HG03025 (cell line): ENCODE results near the gene C1orf115.
"Not testable (repeated sequence)": the region's sequence is repeated elsewhere in the genome, so short reads cannot be mapped to it uniquely, and the experiment has no call there.

Experiments used
- ATAC-seq: cut with Tn5 transposase; IDR thresholded peaks from one replicate; pipeline ENCODE4 v1.9.1; 2021; ENCODE audit warnings: mild to moderate bottlenecking, moderate library complexity; ENCODE audit not compliant: unreplicated experiment, low FRiP score

The C1orf115 gene

DNA sequence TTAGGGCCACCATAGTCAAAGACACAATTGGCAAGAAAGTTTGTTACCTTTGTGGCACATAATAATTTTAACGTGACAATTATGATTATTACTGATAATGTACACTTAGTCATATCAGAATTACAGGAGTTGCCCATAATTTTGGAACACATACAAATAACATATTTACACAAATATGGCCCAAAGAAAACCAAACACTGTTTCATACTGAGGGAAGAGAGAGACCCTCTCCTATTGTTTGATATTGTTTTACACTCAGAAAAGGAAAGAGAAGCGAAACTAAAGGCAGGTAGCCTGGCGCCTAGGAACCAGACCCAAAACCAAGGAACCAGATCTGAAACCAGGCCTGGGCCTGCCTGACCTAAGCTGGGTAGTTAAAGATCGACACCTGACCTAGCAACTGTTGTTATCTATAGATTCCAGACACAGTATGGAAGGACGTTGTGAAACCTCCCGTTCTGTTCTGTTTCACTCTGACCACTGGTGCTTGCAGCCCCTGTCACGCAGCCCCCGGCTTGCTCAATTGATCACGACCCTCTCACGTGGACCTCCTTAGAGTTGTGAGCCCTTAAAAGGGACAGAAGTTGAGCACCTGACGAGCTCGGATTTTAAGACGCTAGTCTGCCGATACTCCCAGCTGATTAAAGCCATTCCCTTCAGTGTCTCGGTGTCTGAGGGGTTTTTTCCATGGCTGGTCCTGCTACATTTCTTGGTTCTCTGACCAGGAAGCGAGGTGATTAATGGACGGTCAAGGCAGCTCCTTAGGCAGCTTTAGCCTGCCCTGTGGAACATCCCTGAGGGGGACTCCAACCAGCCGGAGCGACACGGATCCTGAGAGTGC lies 27.9 kb downstream of the C1orf115 start:
- ATAC-seq: peak; percentile 78

DNA sequence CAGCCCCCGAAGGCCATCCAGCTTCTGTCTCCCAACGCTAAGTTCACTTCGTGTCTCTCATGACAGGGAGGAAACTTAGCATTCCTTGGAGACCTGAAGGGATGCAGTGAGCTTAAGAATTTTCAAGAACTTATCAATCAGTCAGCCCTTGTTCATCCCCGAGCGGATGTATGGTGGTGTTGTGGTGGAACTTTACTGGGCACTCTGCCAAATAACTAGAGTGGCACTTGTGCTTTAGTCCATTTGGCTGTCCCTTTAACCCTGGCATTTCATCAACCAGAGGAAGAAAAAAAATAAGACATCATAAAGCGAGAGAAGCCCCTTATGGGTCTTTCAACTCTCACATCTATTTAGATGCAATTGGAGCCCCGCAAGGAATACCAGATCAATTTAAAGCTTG lies 31.1 kb downstream of the C1orf115 start:
- not testable (repeated sequence) for ATAC-seq

DNA sequence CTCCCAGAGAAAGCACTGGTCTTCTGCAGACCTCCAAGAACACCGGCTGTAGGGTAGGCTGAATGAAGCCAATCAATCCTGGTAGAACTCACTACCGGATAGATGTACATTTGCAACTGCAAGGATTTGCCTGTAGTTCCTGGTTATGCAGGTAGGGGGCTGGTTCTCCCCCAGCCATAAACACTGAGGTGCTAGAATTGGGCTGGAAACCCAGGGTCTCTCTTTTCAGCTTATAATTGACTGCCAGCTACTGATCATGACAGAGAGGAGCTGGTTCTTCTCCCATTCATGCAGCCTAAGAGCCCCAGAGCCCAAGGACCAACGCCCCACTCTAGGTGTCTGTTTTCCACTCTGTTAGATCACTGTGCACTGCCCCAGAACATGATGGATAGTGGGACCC lies 36.5 kb downstream of the C1orf115 start:
- no peak for ATAC-seq

DNA sequence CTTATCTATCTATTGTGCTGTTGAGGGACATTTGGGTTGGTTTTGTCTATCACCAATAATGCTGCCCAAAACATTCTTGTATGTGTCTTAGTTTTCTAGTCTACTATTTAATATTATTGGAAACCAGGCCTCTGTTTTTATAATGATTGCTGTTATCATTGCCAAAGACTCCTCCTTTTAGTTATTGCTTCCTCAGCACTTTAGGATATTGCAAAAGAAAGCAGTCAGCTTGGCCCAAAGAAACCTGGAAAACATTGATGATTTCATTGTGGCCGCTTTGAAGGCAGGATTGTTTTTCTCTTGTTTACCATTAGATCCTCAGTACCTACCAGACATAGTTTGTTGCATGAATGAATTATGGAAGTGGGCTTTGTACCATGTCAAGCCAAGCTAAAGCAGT lies 37.4 kb downstream of the C1orf115 start:
- ATAC-seq: no peak

DNA sequence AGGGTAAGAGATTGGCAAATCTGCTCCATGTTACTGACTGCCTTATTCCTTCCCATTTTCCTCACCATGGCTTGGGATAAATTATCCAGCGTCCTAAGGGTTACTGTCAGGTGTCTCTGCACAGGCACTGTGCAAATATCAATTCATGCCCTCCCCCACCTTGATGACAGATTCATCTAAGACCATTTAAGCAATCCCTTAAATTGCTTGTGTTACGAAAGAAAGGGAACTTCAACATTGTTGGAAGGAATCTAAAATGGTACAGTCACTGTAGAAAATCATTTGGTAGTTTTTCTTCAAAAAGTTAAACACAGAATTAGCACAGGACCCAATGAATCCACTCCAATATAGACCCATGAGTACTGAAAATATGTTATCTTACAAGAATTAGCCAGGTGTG lies 40.3 kb downstream of the C1orf115 start:
- no peak for ATAC-seq

DNA sequence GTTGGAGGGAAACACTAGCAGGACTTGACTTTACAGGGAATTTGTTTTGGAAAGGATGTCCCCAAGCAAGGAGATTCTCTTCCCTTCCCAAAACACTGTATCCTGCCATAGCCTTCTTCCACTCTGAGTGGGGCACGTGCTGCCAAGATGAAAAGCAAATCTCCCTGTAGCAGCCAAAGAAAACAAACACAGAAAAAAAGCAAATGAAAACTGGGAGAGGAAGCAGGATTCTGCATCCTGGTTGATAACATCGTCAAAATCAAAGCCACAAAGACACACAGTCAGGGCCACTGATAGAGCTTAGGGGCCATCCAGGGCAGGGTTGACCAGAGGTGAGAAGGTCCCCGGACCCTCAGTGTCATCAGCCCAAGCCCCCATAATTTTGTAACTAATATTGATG lies 42.0 kb downstream of the C1orf115 start:
- ATAC-seq: no peak

DNA sequence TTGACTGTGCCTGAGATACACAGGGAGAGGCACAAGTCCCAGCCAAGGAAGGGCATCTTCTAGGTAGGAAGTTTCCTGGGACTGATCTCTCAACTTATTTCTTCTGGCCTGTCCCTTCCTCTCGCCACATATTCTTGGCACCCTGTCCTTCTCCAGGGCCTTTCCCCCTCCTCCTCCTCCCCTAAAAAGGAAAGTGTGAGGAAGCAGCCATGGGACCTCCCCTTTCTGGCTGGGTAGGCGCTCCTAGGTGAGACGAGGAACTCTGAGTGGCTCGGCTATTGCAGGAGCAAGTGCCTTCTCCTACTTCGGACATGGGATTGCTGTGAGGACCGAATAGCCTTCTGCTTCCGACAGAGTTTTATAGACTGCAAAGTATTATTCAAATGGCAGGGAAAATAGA lies 42.5 kb downstream of the C1orf115 start:
- no peak for ATAC-seq

DNA sequence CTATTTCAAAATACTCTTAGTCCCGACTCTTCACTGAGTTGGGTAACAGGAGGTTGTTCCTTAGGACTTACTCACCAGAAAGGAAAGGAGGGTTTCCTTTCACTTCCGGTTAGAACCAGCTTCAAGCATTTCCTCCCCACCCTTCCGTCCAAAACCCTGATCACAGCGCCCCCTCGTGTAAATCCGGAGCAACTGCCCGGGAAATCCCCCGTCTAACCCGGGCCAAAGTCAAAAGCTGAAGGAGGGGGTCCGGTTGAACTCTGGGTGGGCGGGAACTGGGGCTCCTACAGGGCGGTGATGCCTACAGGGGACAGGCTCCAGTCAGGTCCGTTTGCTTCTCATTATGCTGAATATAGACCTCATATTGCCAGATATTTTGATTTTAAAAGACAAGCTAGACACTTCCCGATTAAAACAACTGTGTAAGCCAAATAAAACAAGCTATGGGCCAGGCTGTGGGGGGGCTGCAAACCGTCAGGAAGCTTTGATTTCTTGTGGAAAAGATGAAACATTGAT lies 43.0 kb downstream of the C1orf115 start:
- ATAC-seq: peak; percentile 83

DNA sequence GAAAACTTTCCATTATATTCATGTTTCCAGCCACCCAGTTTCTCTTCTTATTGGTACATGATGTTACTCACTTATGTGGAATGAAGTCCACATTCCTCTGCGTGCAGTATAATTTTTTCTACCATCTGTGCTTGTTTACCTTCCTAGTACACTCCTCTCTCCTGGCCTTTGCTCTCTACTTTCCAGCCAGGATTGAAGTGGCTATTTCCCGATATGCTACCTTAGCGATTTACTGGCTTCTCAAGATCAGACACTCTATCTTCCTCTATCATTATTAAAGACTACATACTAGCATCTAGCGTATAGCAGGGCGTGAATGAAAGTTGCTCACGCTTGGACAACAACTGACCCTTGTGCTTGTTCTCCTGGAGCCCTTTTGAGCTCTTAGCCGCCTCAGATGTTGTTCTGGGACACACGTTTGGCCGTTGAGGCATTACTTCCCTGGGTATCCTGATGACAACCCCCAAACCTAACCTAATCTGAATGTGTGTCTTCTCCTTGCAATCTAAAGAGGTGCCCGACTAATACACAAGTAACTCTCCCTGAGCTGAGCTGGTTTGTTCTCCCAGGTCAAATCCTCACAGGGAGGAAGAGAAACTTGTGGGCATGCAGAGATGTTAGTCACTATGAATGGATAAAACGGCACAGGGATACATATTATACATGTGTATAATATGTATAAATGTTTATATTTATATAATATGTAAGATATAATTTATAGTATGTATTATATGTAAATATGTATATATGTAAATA lies 44.6 kb downstream of the C1orf115 start:
- ATAC-seq: no peak

DNA sequence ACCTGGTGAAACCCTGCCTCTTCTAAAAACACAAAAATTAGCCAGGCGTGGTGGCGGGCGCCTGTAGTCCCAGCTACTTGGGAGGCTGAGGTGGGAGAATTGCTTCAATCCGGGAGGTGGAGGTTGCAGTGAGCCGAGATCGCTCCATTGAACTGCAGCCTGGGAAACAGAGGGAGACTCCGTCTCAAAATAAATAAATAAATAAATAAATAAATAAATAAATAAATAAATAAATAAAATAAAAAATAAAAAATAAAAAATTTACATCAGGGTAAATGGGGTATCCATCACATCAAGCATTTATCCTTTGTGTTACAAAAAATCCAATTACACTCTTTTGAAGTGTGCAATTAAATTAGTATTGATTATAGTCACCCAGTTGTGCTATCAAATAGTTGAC lies 46.1 kb downstream of the C1orf115 start:
- ATAC-seq: not testable (repeated sequence)

DNA sequence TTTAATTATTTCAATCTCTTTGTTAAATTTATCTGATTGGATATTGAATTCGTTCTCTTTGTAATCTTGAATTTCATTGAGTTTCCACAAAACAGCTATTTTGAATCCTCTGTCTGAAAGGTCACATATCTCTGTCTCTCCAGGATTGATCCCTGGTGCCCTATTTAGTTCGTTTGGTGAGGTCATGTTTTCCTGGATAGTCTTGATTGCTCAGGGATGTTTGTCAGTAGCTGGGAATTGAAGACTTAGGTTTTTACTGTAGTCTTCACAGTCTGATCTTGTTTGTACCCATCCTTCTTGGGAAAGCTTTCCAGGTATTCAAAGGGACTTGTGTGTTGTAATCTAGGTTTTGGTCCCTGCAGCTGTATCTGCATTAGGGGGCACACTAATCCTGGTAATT lies 51.2 kb downstream of the C1orf115 start:
- ATAC-seq: no peak

DNA sequence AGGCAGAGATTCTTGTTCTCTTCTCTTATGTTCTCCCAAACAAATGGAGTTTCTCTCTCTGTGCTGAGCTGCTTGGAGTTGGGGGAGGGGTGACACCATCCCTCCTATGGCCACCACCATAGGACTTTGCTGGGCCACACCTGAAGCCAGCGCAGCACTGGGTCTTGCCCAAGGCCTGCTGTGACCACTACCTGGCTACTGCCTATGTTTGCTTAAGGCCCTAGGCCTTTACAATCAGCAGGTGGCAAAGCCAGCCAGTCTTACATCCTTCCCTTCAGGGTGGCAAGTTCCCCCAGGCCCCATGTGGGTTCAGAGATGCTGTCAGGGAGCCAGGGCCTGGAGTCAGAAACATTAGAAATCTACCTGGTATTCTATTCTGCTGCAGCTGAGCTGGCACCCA lies 51.7 kb downstream of the C1orf115 start:
- no peak for ATAC-seq

DNA sequence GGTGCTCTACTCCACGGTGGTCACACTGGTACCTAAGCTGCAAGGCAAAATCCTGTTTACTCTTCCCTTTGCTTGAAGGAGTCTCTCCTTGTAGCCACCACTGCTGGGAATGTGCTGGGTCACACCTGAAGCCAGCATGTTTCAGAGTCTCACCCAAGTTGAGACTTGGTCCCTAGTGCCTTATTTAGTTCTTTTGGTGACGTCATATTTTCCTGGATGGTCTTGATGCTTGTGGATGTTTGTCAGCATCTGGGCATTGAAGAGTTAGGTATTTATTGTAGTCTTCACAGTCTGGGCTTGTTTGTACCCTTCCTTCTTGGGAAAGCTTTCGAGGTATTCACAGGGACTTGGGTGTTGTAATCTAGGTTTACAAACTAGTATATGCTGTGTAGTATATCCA lies 52.4 kb downstream of the C1orf115 start:
- ATAC-seq: no peak

DNA sequence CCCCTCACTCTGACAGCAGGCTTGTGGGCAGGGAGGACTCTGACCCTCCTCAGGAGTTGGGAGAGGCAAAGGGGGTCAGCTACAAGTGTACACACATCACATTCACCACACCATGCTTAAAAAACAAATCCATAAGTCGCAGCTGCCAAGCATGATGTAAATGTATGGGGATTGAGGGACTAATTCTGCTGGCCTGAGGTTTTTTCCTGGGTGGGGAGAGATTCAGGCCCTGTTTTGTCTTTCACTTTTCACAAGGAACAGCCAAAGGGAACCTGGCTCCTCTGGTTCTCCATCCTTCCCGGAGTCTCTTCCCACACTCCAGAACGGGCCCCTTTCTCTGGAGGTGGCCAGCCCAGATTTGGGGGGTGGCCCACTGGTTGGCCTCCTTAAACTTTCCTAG lies 56.7 kb downstream of the C1orf115 start:
- no peak for ATAC-seq

DNA sequence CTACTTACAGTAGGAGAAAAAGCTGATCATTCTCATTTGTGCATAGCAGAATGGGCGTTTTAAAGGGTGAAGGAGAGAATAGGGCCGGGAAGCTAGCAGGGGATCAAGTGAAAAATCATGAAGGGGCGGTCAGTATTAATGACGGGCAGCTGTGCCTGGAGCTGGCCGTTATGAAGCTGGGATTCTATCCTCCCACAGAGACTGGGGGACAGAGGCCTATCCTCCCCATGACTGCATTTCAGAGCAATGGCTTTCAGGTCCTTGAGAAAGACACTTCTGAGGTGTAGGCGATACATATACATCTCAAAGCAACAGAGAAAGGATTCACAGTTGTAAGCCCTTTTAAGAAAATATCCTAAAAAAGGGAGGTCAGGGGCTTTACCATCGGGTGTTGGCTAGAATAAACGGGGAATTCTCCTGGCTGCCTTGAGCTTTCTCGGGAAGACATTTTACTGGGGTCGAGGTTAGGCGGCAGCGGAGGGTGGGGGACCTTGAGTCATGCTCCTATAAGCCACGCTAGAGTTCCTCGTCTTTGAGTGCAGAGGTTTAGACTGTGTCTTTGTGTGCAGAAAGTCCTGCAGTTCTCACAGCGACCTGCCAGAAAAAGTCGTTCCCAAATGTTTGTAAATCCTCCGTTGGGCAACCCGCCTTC lies 57.4 kb downstream of the C1orf115 start:
- peak; percentile 30 for ATAC-seq

DNA sequence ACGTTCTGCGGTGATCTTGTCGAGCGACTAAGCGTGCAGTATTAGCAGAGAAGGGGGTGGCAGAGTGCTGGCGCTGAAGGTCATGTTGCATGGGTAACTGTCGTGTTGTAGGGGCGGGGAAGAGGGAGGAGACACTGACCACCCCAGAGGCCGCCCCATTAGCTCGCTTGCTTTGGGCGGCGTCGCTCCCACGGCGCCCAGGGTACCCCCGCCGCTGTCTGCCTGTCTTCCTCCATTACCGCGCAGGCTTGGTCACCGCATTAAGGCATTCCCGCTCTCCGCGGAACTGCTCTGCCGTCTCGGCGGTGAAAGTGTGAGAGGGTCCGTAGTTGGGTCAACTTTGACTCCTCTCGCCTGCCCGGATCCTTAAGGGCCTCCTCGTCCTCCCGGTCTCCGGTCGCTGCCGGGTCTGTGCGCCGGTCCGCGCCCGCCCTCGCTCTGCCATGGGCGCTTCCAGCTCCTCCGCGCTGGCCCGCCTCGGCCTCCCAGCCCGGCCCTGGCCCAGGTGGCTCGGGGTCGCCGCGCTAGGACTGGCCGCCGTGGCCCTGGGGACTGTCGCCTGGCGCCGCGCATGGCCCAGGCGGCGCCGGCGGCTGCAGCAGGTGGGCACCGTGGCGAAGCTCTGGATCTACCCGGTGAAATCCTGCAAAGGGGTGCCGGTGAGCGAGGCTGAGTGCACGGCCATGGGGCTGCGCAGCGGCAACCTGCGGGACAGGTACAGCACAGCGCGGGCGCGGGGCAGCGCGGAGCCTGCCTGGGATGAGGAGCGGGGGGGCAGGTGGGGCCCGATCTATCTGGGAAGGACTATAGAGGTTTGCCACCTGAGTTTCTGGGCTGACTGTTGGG lies 58.1 kb downstream of the C1orf115 start, which contains the start of gene MTARC2:
Gene MTARC2 (plus strand): TSS at position 234 of the 846 bp plus-strand sequence. CDS start 210 bp downstream, at position 444.
- ATAC-seq: peak; percentile 95
